Transverse colon (tissue), 4 donors: Measurements from ENCODE around the gene TPRA1. TPM values are rescaled to one million over a fixed set of nuclear protein-coding genes. Genes with fewer than 3 reads are reported as not detected.

ENCODE experiments used
- DNase-seq: peaks from one replicate; pipeline ENCODE4 v3.0.0-alpha.2; 2019
- H3K27ac ChIP-seq, 4 donors: fragments of 200-600 bp; sonication (generic); 2 replicates each; pipeline ENCODE4 v1.5.1; 2016 to 2018; ENCODE audit warnings: inconsistent platforms in 4 of 4
- H3K27me3 ChIP-seq: fragments of 200-600 bp; sonication (generic); 2 replicates; pipeline ENCODE4 v1.5.1; 2017; ENCODE audit warnings: inconsistent platforms
- H3K36me3 ChIP-seq, 4 donors: fragments of 200-600 bp; sonication (generic); 2 replicates each; pipeline ENCODE4 v1.5.1; 2017 to 2019; ENCODE audit warnings: inconsistent platforms in 4 of 4
- H3K4me1 ChIP-seq, 4 donors: fragments of 200-600 bp; sonication (generic); 2 replicates each; pipeline ENCODE4 v1.5.1; 2017 to 2020; ENCODE audit warnings: inconsistent platforms in 4 of 4
- H3K4me3 ChIP-seq, 4 donors: fragments of 200-600 bp; sonication (generic); 1 replicate in 1 of 4; 2 replicates in 3 of 4; pipeline versions ENCODE4 v1.5.1 to v1.6.1; 2017 to 2019; ENCODE audit warnings: inconsistent platforms in 4 of 4
- H3K9me3 ChIP-seq, 2 donors: fragments of 200-600 bp; sonication (generic); 2 replicates each; pipeline ENCODE4 v1.5.1; 2017 to 2019; ENCODE audit warnings: inconsistent platforms in 2 of 2
- EP300 ChIP-seq: sonication (generic); formaldehyde crosslinking; IDR thresholded peaks from one replicate; pipeline ENCODE4 v1.6.1; 2017; ENCODE audit warnings: antibody characterized with exemption, low read depth
- POLR2A ChIP-seq: fragments of 450-650 bp; IDR thresholded peaks from one replicate; pipeline ENCODE4 v1.6.1; 2016; ENCODE audit warnings: antibody characterized with exemption, mild to moderate bottlenecking, moderate library complexity
- POLR2AphosphoS5 ChIP-seq, 3 donors: sonication (generic); formaldehyde crosslinking; IDR thresholded peaks; one replicate each; pipeline ENCODE4 v1.6.1; 2016; ENCODE audit warnings: antibody characterized with exemption in 3 of 3
- whole genome bisulfite sequencing, 2 donors: methylation state at CpG; one replicate each; pipeline ENCODE4 v1.1.5; 2018; ENCODE audit warnings: low coverage in 1 of 2; 5-methylcytosine and 5-hydroxymethylcytosine counted together
- in situ Hi-C, 4 donors: fragments of 200-750 bp; cut with MboI; loops; one replicate each; pipeline versions ENCODE4 v1.15.0 to v1.15.1; 2017; ENCODE audit warnings: low sequenced_read_pairs in 3 of 4, low pct_ligation_motif_present in 1 of 4, low pct_unique_long_range_greater_than_20kb in 1 of 4
- intact Hi-C: fragments of 100-400 bp; cut with DNase I; formaldehyde crosslinking; loops from one replicate; pipeline ENCODE4 v1.15.1; 2023; ENCODE audit warnings: low total_unique reads
- total RNA-seq, 4 donors: library from RNA; depleted of rRNA; stranded (reverse); fragments of >200 nt; gene quantifications; one replicate each; pipeline ENCODE4 v1.1.0, GENCODE V29; 2016
- TF ChIP-seq, protein P1 (sequence below), 5 experiments: fragments of 200-600 bp in 3 of 5; fragments of 450-650 bp in 2 of 5; sonication (generic) in 3 of 5; IDR thresholded peaks; 1 replicate in 2 of 5; 2 replicates in 3 of 5; pipeline ENCODE4 v1.5.1; 2016 to 2017; ENCODE audit warnings: antibody characterized with exemption in 5 of 5, inconsistent platforms in 3 of 5, mild to moderate bottlenecking in 2 of 5, moderate library complexity in 1 of 5

The TPRA1 gene
- total RNA-seq, 4 donors from 2014 or later, result 16.1 to 29.8 (median 21.1) TPM

DNA sequence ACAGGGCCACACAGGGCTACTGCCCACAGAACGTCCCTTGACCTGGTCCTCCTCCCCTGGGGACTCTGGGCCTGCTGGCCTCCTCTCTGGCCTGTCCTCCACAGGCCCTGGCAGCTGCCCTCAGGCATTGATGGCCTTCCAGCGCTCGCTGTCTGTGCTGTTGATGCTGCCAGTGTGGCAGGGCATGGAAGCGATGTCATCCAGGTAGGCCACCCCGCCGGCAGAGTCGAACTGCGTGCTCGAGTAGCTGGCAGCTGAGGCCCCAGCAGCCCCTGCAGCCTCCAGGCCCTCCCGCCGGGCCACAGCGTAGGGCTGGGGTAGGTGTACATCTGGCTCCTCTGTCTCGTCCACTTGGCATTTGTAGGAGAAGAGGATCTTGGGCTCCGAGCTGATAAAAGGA lies 17.1 kb downstream of the TPRA1 start:
- TF ChIP-seq, protein P1, sequence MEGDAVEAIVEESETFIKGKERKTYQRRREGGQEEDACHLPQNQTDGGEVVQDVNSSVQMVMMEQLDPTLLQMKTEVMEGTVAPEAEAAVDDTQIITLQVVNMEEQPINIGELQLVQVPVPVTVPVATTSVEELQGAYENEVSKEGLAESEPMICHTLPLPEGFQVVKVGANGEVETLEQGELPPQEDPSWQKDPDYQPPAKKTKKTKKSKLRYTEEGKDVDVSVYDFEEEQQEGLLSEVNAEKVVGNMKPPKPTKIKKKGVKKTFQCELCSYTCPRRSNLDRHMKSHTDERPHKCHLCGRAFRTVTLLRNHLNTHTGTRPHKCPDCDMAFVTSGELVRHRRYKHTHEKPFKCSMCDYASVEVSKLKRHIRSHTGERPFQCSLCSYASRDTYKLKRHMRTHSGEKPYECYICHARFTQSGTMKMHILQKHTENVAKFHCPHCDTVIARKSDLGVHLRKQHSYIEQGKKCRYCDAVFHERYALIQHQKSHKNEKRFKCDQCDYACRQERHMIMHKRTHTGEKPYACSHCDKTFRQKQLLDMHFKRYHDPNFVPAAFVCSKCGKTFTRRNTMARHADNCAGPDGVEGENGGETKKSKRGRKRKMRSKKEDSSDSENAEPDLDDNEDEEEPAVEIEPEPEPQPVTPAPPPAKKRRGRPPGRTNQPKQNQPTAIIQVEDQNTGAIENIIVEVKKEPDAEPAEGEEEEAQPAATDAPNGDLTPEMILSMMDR (IDR thresholded peaks at IDR 0.05), result no peak
- intact Hi-C loops (no loop called here), in situ Hi-C loops (no loop called here)
- Histone ChIP-seq H3K9me3 (no peaks in the 10 kb centered on the region), H3K27me3 (no peaks in the 10 kb centered on the region), H3K4me3 (no peak overlapping the region), H3K36me3 (peaks cover 0 to 10% (median 4%) of the 10 kb centered on the region in 4 donors), H3K27ac (no peak overlapping the region), H3K4me1 (peaks cover 4 to 7% (median 6%) of the 10 kb centered on the region in 4 donors)
- WGBS, 2 donors, result 96% methylated on average over 12 of the region's 14 CpGs; no CpG with 5 or more reads in 1 of the 2 donors
- DNase-seq, result no peak

DNA sequence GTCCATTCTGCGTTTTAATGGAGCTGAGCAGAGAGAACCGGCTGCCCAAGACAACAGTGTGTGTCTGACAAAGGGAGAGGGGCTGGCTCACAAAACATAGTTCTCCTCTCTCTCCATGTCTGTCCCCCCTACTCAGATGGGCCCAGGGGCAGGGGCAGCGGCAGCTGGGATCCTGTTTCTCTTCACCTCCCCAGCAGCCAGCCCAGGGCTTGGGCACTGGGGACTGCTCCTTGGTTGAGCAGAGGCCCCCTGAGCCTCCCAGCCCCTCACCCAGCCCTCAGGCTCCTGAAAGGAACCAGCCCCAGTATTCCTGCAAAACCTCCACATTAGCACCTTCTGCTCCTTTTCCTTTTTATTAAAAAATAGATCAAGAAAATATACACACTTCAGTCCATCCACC lies 17.8 kb downstream of the TPRA1 start:
- Histone ChIP-seq H3K4me3 (no peak overlapping the region), H3K27me3 (no peaks in the 10 kb centered on the region), H3K9me3 (no peaks in the 10 kb centered on the region), H3K4me1 (peaks cover 4 to 7% (median 6%) of the 10 kb centered on the region in 4 donors), H3K27ac (no peak overlapping the region), H3K36me3 (peaks cover 0 to 10% (median 4%) of the 10 kb centered on the region in 4 donors)
- intact Hi-C loops (no loop called here), in situ Hi-C loops (no loop called here)
- 92% methylated on average over 3 of the region's 3 CpGs; no CpG with 5 or more reads in 1 of the 2 donors for WGBS, 2 donors
- DNase-seq, result no peak
- TF ChIP-seq EP300 (no peak), POLR2AphosphoS5 (IDR thresholded peaks at IDR 0.05) (no peak), POLR2A (no peak)
- TF ChIP-seq, protein P1 (IDR thresholded peaks at IDR 0.05), result no peak

DNA sequence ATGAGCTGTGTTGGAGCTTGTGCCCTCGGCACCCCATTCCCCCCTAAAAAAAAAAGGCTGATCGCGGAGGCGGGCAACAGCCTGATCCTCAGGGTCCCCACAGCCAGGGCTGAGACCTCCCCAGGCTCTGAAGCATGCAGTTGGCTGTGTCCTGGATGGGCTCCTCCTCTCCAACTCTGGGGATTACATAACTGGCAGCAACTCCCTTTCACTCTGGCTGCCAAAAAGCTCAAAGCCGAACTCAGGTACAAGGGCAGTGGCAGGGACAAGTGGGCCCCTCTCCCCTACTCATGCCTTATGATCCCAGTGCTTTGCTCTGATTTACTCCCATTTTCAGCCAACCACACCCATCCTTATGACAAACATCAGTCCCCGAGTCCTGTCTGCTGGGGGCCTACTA lies 18.3 kb downstream of the TPRA1 start:
- no peaks in the 10 kb centered on the region for H3K27me3 ChIP-seq
- peaks cover 0 to 10% (median 4%) of the 10 kb centered on the region in 4 donors for H3K36me3 ChIP-seq
- no peak overlapping the region for H3K4me3 ChIP-seq
- DNase-seq, result no peak
- in situ Hi-C loops (no loop called here), intact Hi-C loops (no loop called here)
- H3K4me1 ChIP-seq, result peaks cover 4 to 7% (median 6%) of the 10 kb centered on the region in 4 donors
- WGBS, 2 donors, result 91% methylated on average over 6 of the region's 6 CpGs; no CpG with 5 or more reads in 1 of the 2 donors
- no peak overlapping the region for H3K27ac ChIP-seq
- TF ChIP-seq, protein P1 (IDR thresholded peaks at IDR 0.05), result no peak
- no peak for TF ChIP-seq EP300
- TF ChIP-seq POLR2A, result no peak
- no peak for TF ChIP-seq POLR2AphosphoS5 (IDR thresholded peaks at IDR 0.05)
- no peaks in the 10 kb centered on the region for H3K9me3 ChIP-seq

DNA sequence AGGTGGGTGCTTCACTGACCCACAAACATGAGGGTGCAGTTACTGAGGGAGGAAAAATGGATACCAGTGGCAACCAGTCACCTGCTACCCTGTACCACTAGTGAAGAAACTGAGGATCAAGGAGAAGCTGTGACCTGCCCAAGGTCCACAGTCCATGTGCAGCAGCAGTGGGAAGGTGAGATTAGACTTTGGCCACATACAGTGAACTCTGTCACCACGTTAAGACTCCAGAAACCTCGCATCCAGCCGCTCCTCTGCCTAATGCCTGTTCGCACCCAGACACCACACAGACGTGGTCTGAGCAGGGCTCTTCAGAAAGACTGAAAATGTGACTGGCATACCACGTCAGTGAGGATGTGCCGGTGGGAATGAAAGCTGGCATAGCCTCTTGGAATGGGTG lies 20.0 kb downstream of the TPRA1 start:
- Histone ChIP-seq H3K9me3 (no peaks in the 10 kb centered on the region), H3K4me3 (no peak overlapping the region), H3K27ac (no peak overlapping the region), H3K4me1 (peaks cover 4 to 5% (median 5%) of the 10 kb centered on the region in 4 donors), H3K27me3 (no peaks in the 10 kb centered on the region), H3K36me3 (peaks cover 0 to 10% (median 4%) of the 10 kb centered on the region in 4 donors)
- TF ChIP-seq POLR2A (no peak), POLR2AphosphoS5 (IDR thresholded peaks at IDR 0.05) (no peak), EP300 (no peak)
- TF ChIP-seq, protein P1 (IDR thresholded peaks at IDR 0.05), result no peak
- WGBS, 2 donors, result 91 to 92% methylated on average over 4 to 7 of the region's 7 CpGs
- DNase-seq, result no peak
- in situ Hi-C loops, result no loop called here
- intact Hi-C loops, result no loop called here
